Panc1 (cell line): ENCODE data around the gene RXRB. TPM values are rescaled to one million over a fixed set of nuclear protein-coding genes. Genes with fewer than 3 reads are reported as not detected.

ENCODE experiments used
- ATAC-seq: fragments of 200-7000 bp; cut with Tn5 transposase; 2 replicates; pipeline ENCODE4 v1.9.1; 2020; ENCODE audit warnings: mild to moderate bottlenecking, moderate library complexity
- BruUV-seq: library from RNA; stranded (reverse); fragments of 400-500 nt; replicated peaks from 2 replicates; lab custom pipeline; 2021; lab: Mats Ljungman, UMichigan
- CTCF ChIA-PET: fragments of 300-600 bp; sonication (Branson Sonifier 250); formaldehyde crosslinking; loops from one replicate; lab custom pipeline; 2022; ENCODE audit warnings: antibody characterized with exemption; lab: Charles Lee
- POLR2A ChIA-PET: fragments of 300-600 bp; sonication (Branson Sonifier 250); formaldehyde crosslinking; loops from one replicate; lab custom pipeline; 2022; ENCODE audit warnings: antibody characterized with exemption; lab: Charles Lee
- DNase-seq: peaks from one replicate; pipeline ENCODE4 v3.0.0-alpha.2; 2010; ENCODE audit warnings: low read depth, low spot score
- H3K27ac ChIP-seq: 2 replicates; pipeline ENCODE4 v1.5.1; 2011; ENCODE audit warnings: mild to moderate bottlenecking, low read length, inconsistent platforms
- H3K27me3 ChIP-seq: fragments of 200-500 bp; sonication (Bioruptor generic); 2 replicates; pipeline ENCODE4 v1.6.0; 2014; ENCODE audit warnings: low read length, inconsistent platforms; ENCODE audit not compliant: control insufficient read depth, insufficient read depth
- H3K36me3 ChIP-seq: fragments of 200-500 bp; sonication (Bioruptor generic); 2 replicates; pipeline ENCODE4 v1.5.1; 2014; ENCODE audit warnings: inconsistent platforms, mild to moderate bottlenecking, low read length, moderate library complexity; ENCODE audit not compliant: control insufficient read depth, insufficient read depth
- H3K4me1 ChIP-seq: 2 replicates; pipeline ENCODE4 v1.5.1; 2011; ENCODE audit warnings: inconsistent platforms, mild to moderate bottlenecking, low read length, moderate library complexity; ENCODE audit not compliant: control insufficient read depth, insufficient read depth
- H3K4me3 ChIP-seq, 2 experiments: 2 replicates each; pipeline ENCODE4 v1.5.1; 2011 to 2012; ENCODE audit warnings: low read depth in 2 of 2, low read length in 2 of 2, mild to moderate bottlenecking in 2 of 2, inconsistent platforms in 1 of 2, moderate library complexity in 1 of 2
- H3K9me3 ChIP-seq: fragments of 200-500 bp; sonication (Bioruptor generic); 2 replicates; pipeline ENCODE4 v1.5.1; 2014; ENCODE audit warnings: low read depth, mild to moderate bottlenecking, inconsistent platforms, low read length, moderate library complexity; ENCODE audit not compliant: control insufficient read depth, insufficient read depth
- POLR2AphosphoS5 ChIP-seq: IDR thresholded peaks from 2 replicates; pipeline ENCODE4 v1.6.1; 2012; ENCODE audit warnings: mild to moderate bottlenecking, low read depth, low read length, moderate library complexity
- REST ChIP-seq, 2 experiments: IDR thresholded peaks; 2 replicates each; pipeline ENCODE4 v1.6.1; 2011 to 2012; ENCODE audit warnings: low read depth in 2 of 2, control low read depth in 1 of 2, low read length in 1 of 2, mild to moderate bottlenecking in 1 of 2, moderate library complexity in 1 of 2; ENCODE audit not compliant: insufficient read depth in 1 of 2
- SIN3A ChIP-seq: IDR thresholded peaks from 2 replicates; pipeline ENCODE4 v1.6.1; 2012; ENCODE audit warnings: low read depth, mild to moderate bottlenecking, low read length, moderate library complexity, borderline replicate concordance; ENCODE audit not compliant: insufficient read depth
- TCF7L2 ChIP-seq: IDR thresholded peaks from 2 replicates; pipeline ENCODE4 v1.6.1; 2011; ENCODE audit warnings: mild to moderate bottlenecking, low read depth, low read length, inconsistent platforms
- in situ Hi-C: cut with HindIII; loops from 2 replicates; pipeline ENCODE4 v1.10.0; 2016; ENCODE audit warnings: low sequenced_read_pairs, low pct_unique_long_range_greater_than_20kb
- intact Hi-C: fragments of 100-400 bp; cut with micrococcal nuclease; formaldehyde crosslinking; loops from one replicate; pipeline ENCODE4 v1.10.0; 2022; ENCODE audit not compliant: unreplicated experiment
- total RNA-seq: library from RNA; stranded (reverse); gene quantifications from one replicate; pipeline ENCODE4 v1.2.1, GENCODE V29; 2021; ENCODE audit not compliant: unreplicated experiment
- TF ChIP-seq, protein P1 (sequence below): fragments of 450-650 bp; IDR thresholded peaks from 2 replicates; pipeline ENCODE4 v1.5.1; 2017; ENCODE audit warnings: mild to moderate bottlenecking

RXRB gene
- total RNA-seq, 1 experiment from 2014 or later = 27.4 TPM

DNA sequence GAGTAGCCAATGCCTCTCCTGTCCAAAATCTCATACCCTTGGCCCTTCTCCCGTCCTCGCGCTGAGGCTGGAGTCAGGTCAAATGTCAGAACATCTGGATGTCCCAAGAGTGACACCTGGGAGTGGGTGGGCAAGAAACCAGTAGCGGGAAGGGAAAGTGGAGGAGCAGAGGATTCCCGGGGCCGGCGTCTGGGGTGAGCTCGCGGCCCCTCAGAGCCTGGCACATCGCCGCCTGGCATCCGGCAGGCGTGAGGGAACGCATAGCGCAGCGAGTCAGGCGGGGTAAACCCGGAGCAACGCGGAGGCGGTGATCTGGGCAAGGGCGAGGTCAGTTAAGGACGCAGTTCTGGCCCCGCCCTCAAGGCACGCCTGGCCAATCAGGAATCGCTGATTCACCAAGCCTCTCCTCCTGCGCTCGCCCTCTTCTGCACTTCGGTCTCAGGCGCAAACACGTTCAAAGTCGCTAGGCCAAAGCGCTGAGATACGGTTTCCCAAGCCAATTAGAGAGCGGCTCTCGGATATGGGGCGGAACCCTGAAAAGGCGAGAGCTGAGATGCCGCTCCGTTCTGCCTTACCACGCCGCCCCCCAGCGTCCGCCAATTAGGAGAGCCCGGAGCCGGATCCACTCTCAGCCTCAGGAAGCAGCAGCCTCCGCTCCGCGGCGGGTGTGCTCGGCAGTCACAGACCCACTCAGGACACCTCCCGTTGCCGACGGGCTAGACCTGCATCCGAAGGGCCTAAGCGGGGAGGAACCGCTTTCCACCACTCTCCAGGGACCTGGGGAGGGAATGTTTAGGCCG, 48.7 kb upstream of the RXRB start:
- TF ChIP-seq SIN3A (0 out of 2 replicates have a peak, but pooled peaks have one; percentile 69), TCF7L2 (peak; percentile 70; the same call in 1 of the 2 replicates), REST (IDR thresholded peaks at IDR 0.05; ENCODE audit: insufficient read depth in 1 of 2, low read depth in 2 of 2, low read length in 1 of 2) (no peak), POLR2AphosphoS5 (peak; percentile 91)
- TF ChIP-seq, protein P1, sequence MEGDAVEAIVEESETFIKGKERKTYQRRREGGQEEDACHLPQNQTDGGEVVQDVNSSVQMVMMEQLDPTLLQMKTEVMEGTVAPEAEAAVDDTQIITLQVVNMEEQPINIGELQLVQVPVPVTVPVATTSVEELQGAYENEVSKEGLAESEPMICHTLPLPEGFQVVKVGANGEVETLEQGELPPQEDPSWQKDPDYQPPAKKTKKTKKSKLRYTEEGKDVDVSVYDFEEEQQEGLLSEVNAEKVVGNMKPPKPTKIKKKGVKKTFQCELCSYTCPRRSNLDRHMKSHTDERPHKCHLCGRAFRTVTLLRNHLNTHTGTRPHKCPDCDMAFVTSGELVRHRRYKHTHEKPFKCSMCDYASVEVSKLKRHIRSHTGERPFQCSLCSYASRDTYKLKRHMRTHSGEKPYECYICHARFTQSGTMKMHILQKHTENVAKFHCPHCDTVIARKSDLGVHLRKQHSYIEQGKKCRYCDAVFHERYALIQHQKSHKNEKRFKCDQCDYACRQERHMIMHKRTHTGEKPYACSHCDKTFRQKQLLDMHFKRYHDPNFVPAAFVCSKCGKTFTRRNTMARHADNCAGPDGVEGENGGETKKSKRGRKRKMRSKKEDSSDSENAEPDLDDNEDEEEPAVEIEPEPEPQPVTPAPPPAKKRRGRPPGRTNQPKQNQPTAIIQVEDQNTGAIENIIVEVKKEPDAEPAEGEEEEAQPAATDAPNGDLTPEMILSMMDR = no peak
- ATAC-seq (peak; percentile 93), DNase-seq (peak; percentile 97)
- CTCF ChIA-PET = interaction anchor here (1.1 to 1.9 kb wide), 4 partner anchors 13 to 100 kb away, joined by 3 to 9 read pairs (median 4); no protein-coding TSS in a partner anchor
- Histone ChIP-seq H3K27me3 (no peaks in the 10 kb centered on the region), H3K4me3 (peak overlapping the region; percentile 67 to 82), H3K4me1 (peaks cover 14% of the 10 kb centered on the region), H3K9me3 (no peaks in the 10 kb centered on the region), H3K36me3 (peaks cover 4% of the 10 kb centered on the region; the same call in 1 of the 2 replicates), H3K27ac (peak overlapping the region; percentile 98)
- in situ Hi-C loops (no loop called here), intact Hi-C loops (loop anchor here (2.0 to 10.0 kb wide), 2 partner anchors 130 to 234 kb away; no protein-coding TSS in a partner anchor)
- no TSS peak for BruUV-seq
- POLR2A ChIA-PET = interaction anchor here (0.6 to 1.0 kb wide), 2 partner anchors 11 to 17 kb away, joined by 3 to 8 read pairs; no protein-coding TSS in a partner anchor

- TF ChIP-seq POLR2AphosphoS5 = no peak
- TF ChIP-seq, protein P1 = peak; percentile 73
- no peak for TF ChIP-seq TCF7L2
- peaks cover 4% of the 10 kb centered on the region; the same call in 1 of the 2 replicates for H3K36me3 ChIP-seq
- DNase-seq (no peak), ATAC-seq (peak; percentile 39)
- no peaks in the 10 kb centered on the region for H3K27me3 ChIP-seq
- H3K9me3 ChIP-seq = no peaks in the 10 kb centered on the region
- H3K27ac ChIP-seq = peak overlapping the region; percentile 90
- peak overlapping the region; percentile 67 to 82 for H3K4me3 ChIP-seq
- in situ Hi-C loops (no loop called here), intact Hi-C loops (loop anchor here (2.0 to 10.0 kb wide), 2 partner anchors 130 to 234 kb away; no protein-coding TSS in a partner anchor)
- CTCF ChIA-PET = interaction anchor here (0.8 to 1.9 kb wide), 6 partner anchors 12 to 264 kb away, joined by 3 to 9 read pairs (median 4); no protein-coding TSS in a partner anchor
- BruUV-seq = no TSS peak
- POLR2A ChIA-PET = interaction anchor here (0.6 kb wide), 1 partner anchor 23 kb away, joined by 3 read pairs; the partner anchor contains the start of gene VPS52
- H3K4me1 ChIP-seq = peaks cover 14% of the 10 kb centered on the region
Observed at GRCh38 chr6:33248643-33248931, 48.1 kb upstream of the RXRB start.
